Activated naive CD8-positive, alpha-beta T cell treated with anti-CD3 and anti-CD28 coated beads, Interleukin-2, amount 10 ng/mL, durations not matched to agents 7 days and 5 days (primary cell): ENCODE data around the gene KRTAP12-4. TPM values are rescaled to one million over a fixed set of nuclear protein-coding genes. Genes with fewer than 3 reads are reported as not detected.
"Not testable (repeated sequence)": the region's sequence is repeated elsewhere in the genome, so short reads cannot be mapped to it uniquely, and the experiment has no call there.

ENCODE experiments used
- ATAC-seq: fragments of 150-1000 bp; cut with Tn5 transposase; one replicate; pipeline ENCODE4 v1.10.0; 2021; ENCODE audit warnings: low read depth, moderate library complexity
- POLR2A ChIA-PET: fragments of 350-600 bp; sonication (Branson Sonifier 250); formaldehyde crosslinking; loops from one replicate; lab custom pipeline; 2021; ENCODE audit warnings: antibody characterized with exemption; lab: Charles Lee
- DNase-seq: peaks from one replicate; pipeline ENCODE4 v3.0.0; 2021
- H3K27ac Mint-ChIP-seq: one replicate; pipeline ENCODE4 v1.8.0; 2022; ENCODE audit warnings: mild to moderate bottlenecking, mixed read lengths
- H3K27me3 Mint-ChIP-seq: one replicate; pipeline ENCODE4 v1.8.0; 2022; ENCODE audit warnings: mild to moderate bottlenecking, moderate library complexity, mixed read lengths
- H3K36me3 Mint-ChIP-seq: one replicate; pipeline ENCODE4 v1.8.0; 2021; ENCODE audit warnings: mild to moderate bottlenecking, mixed read lengths
- H3K4me1 Mint-ChIP-seq: one replicate; pipeline ENCODE4 v1.8.0; 2021; ENCODE audit warnings: mixed read lengths
- H3K4me3 Mint-ChIP-seq: one replicate; pipeline ENCODE4 v1.8.0; 2022; ENCODE audit warnings: mild to moderate bottlenecking, moderate library complexity, mixed read lengths
- H3K9me3 Mint-ChIP-seq: one replicate; pipeline ENCODE4 v1.8.0; 2021; ENCODE audit warnings: mixed read lengths
- total RNA-seq, 2 experiments: library from RNA; stranded (reverse); gene quantifications; one replicate each; pipeline ENCODE4 v1.2.3, GENCODE V29; 2021

Gene KRTAP12-4
- total RNA-seq, 2 experiments from 2014 or later: not detected

DNA sequence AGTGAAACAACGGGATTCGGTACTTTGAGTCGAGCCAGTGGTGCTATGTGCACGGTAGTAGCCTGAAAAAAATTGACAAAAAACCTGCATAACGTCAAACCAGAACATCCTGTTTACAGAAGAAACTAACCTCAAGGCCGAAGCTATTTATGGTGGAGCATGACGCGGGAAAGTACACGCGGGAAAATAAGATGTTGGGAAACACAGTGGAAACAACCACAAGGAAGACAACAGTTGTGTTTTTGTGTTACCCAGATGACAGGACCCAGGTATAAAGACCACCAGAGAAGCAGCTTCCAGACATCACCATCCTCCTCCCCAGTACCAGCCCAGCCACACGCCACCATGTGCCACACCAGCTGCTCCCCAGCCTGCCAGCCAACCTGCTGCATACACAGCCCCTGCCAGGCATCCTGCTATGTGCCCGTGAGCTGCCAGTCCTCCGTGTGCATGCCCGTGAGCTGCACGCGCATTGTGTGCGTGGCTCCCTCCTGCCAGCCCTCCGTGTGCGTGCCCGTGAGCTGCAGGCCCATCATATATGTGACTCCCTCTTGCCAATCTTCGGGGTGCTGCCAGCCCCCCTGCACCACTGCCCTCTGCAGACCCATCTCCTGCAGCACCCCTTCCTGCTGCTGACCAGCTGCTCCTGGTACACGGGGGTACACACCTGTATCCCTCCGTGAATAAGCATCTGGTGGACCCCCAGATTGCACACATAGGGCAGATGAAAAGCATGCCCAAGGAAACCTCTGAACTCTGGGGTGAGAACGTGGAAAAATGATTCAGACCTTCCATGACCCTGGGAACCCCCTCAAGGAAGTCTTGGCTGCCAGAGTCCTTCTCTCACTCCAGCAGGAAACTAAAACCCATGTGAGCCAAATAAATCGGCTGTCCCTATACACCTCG, 3.4 kb upstream of the KRTAP12-4 start, which contains the start of gene KRTAP12-3:
TSS of gene KRTAP12-3 (plus strand) at position 298 of the 906 bp plus-strand sequence. CDS start at position 346, 48 bp downstream.
- Mint-ChIP-seq H3K36me3 (peaks cover 55% of the 10 kb centered on the region), H3K4me1 (peaks cover 38% of the 10 kb centered on the region), H3K4me3 (peak within 1 kb of the TSS; percentile 65), H3K9me3 (peaks cover 51% of the 10 kb centered on the region), H3K27me3 (peaks cover 6% of the 10 kb centered on the region), H3K27ac (peak within 1 kb of the TSS; percentile 90)
- POLR2A ChIA-PET: interaction anchor here (0.8 to 1.4 kb wide), 6 partner anchors 13 to 304 kb away, joined by 3 to 8 read pairs (median 4); partner anchors contain the start of genes PTTG1IP and TRPM2
- ATAC-seq (peak; percentile 73), DNase-seq (peak; percentile 52)

DNA sequence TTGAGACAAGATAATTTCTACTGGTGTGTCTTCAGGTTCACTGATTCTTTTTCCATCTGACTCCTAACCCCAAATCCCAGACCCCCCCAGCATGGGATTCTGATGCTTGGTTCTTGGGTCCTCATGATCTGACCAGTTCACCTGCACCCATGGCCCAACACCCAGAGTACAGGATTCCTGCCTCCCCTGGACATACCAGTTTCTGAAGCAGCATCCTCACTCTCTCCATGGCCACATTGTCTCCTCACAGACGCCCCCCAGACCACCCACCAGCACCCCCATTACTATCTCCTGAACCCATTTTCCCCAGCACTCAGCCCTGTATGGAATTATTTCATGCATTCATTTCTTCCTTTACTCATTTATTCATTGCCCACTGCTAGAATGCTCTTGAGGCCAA, 2.4 kb upstream of the KRTAP12-4 start:
- DNase-seq (no peak), ATAC-seq (no peak)
- H3K4me3 Mint-ChIP-seq: peak overlapping the region; percentile 65
- H3K9me3 Mint-ChIP-seq: peaks cover 45% of the 10 kb centered on the region
- H3K4me1 Mint-ChIP-seq: peaks cover 38% of the 10 kb centered on the region
- peaks cover 51% of the 10 kb centered on the region for H3K36me3 Mint-ChIP-seq
- H3K27ac Mint-ChIP-seq: peak overlapping the region; percentile 90
- POLR2A ChIA-PET: interaction anchor here (1.1 to 1.4 kb wide), 3 partner anchors 38 to 217 kb away, joined by 3 to 8 read pairs (median 6); partner anchors contain the start of gene PTTG1IP
- H3K27me3 Mint-ChIP-seq: no peaks in the 10 kb centered on the region

DNA sequence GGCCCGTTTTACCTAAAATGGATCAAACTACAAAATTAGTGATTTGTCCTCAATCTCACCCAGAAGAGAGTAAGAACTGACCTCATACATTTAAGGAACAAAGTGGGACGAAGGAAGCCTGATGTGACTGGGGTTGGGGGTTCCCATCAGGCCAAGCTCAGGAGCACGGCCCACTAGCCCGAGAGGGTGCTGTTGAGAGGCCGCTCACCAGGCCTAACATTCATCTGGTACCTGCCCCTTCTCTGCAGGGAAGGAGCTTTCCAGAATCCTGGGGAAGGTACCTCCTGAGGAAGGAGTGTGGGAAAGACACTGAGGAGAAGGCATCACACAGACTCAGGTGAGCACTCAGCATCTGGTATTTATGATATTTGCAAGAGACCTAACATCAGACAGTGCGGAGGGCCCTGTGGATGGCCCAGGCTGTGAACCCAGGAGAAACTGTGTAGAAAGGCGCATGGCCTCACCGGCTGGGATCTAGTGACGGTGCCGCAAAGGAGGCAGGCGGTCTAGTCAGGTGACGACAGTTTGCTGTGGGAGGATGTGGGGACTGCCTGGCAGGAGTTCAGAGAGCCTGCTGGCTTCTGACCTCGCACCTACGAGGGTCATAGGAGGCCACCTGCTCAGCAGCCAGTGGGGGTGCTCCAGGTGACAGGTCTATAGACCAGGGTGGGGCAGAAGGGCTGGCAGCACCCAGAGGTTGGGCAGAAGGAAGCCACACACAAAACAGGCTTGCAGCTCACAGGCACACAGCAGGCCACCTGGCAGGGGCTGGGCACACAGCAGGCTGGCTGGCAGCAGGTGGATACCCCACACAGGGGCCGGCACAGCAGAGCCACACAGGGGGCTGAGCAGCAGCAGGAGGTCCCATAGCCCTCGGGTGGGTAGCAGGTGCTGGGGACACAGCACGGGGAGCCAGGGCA, 543 bp downstream of the KRTAP12-4 start:
- peaks cover 36% of the 10 kb centered on the region for H3K9me3 Mint-ChIP-seq
- POLR2A ChIA-PET: no interaction called here
- peak overlapping the region; percentile 77 for H3K27ac Mint-ChIP-seq
- no peak overlapping the region for H3K4me3 Mint-ChIP-seq
- DNase-seq (no peak), ATAC-seq (no peak)
- peaks cover 33% of the 10 kb centered on the region for H3K36me3 Mint-ChIP-seq
- H3K27me3 Mint-ChIP-seq: no peaks in the 10 kb centered on the region
- H3K4me1 Mint-ChIP-seq: peaks cover 32% of the 10 kb centered on the region

DNA sequence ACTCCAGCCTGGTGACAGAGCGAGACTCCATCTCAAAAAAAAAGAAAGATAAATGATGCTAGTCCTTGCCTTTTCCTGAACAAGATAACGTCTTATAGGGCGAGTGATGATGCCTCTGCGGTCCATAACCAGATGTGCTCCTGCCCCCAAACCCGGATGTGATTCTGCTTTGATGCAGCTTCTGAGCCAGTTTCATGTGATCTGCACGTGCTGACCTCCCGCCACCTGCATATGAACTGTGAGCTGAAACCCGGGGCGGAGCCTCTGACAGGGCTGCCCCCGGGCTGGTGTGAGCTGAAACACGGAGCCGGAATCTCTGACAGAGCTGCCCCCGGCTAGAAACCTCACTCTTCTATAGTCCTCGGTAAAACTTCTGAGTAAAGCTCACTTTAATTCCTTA, 1.3 kb downstream of the KRTAP12-4 start:
- POLR2A ChIA-PET: no interaction called here
- H3K9me3 Mint-ChIP-seq: peaks cover 32% of the 10 kb centered on the region
- peaks cover 26% of the 10 kb centered on the region for H3K36me3 Mint-ChIP-seq
- peaks cover 24% of the 10 kb centered on the region for H3K4me1 Mint-ChIP-seq
- H3K4me3 Mint-ChIP-seq: no peak overlapping the region
- no peak overlapping the region for H3K27ac Mint-ChIP-seq
- no peak for ATAC-seq
- no peaks in the 10 kb centered on the region for H3K27me3 Mint-ChIP-seq
- DNase-seq: no peak

DNA sequence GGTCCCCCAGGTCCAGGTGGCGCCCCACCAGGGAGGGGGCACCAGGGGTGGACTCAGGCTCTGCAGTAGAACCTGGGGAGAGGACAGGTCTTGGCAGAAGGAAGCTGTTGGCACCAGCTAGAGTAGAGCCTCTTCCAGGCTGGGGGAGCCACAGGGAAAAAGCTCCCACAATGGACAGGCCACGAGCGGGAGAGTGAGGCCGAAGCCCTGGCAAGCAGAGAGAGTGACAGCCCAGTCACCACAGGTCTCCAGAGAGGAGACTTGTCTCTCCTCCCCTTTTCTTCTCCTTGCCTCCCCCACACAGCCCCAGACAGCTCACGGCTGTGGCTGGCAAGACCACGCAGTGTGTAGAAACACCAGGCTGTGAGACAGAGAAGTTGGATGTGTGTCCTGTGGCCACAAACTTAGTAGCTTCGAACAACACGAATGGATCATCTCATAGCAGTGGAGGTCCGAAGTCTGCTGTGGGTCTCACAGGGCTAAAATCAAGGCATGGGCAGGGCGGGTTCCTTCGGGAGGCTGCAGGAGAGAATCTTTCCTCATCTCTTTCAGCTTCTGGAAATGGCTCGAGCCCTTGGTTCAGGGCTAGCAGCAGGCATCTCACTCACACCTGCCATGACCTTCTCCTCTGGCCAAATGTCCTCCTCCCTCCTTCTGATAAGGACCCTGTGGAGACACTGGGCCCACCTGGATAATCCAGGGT, 3.3 kb downstream of the KRTAP12-4 start:
- ATAC-seq: no peak
- Mint-ChIP-seq H3K4me3 (no peak overlapping the region), H3K27ac (no peak overlapping the region), H3K9me3 (peaks cover 16% of the 10 kb centered on the region), H3K27me3 (no peaks in the 10 kb centered on the region), H3K4me1 (peaks cover 11% of the 10 kb centered on the region), H3K36me3 (peaks cover 7% of the 10 kb centered on the region)
- DNase-seq: no peak
- POLR2A ChIA-PET: no interaction called here

DNA sequence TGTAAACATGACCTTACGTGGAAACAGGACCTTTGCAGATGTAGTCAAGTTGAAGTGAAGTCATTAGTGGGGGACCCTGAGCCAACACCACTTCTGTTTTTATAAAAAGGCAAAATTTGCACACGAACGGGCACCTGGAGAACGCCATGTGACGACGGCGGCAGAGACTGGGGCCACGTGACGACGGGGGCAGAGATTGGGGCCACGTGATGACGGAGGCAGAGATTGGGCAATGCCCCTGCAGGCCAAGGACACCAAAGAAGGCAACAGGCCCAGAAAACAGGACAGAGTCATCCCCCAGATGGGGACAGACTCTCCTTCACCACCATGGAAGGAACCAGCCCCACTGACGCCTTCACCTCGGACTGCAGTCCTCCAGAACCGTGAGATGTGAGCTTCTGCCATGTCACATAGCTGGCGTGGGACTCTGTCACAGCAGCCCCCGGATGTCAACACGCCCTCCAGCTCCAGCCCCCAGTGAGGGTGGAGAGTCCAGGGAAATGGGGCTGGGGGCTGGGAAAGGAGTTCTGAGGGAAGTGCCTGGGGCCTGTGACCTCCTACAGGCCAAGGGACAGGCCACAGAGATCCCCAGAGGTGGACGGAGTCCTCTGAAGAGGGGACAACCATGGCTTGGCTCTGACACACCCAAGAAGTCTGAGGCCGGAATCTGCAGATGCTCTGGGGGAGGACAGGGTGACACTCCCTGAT, 4.0 kb downstream of the KRTAP12-4 start:
- H3K36me3 Mint-ChIP-seq: peaks cover 2% of the 10 kb centered on the region

DNA sequence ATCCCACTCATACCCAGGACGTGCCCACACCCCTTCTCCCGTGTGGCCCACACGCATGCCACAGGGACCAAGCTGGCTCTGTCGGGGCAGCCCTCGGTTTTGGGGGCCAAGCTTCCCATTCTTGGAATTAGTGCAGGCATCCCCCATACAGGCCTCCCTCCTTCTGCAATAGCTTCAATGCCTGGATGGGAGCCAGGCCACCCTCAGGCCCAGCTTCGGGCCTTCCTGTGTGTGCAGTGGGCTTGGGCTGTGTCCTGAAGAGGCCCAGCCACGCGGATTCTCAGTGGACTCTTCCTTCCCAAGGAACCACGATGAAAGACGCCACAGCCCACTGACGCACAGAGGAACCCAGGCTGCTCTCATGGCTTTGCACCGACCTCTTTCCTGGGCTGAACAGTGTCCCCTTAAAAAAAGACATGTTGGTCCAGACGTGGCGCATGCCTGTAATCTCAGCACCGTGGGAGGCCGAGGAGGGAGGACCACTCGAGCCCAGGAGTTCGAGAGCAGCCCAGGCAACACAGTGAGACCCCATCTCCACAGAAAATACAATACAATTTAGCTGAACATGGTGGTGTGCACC, 4.8 kb downstream of the KRTAP12-4 start:
- no peak overlapping the region for H3K27ac Mint-ChIP-seq
- H3K4me1 Mint-ChIP-seq: peaks cover 9% of the 10 kb centered on the region
- peaks cover 17% of the 10 kb centered on the region for H3K9me3 Mint-ChIP-seq
- H3K4me3 Mint-ChIP-seq: no peak overlapping the region
- ATAC-seq (no peak), DNase-seq (no peak)
- H3K36me3 Mint-ChIP-seq: peaks cover 7% of the 10 kb centered on the region
- POLR2A ChIA-PET: no interaction called here
- H3K27me3 Mint-ChIP-seq: no peaks in the 10 kb centered on the region

More for the DNA sequence above, 4.0 kb downstream of the KRTAP12-4 start:
- POLR2A ChIA-PET: no interaction called here
- no peak overlapping the region for H3K4me3 Mint-ChIP-seq
- no peak overlapping the region for H3K27ac Mint-ChIP-seq
- H3K27me3 Mint-ChIP-seq: no peaks in the 10 kb centered on the region
- H3K4me1 Mint-ChIP-seq: peaks cover 11% of the 10 kb centered on the region
- ATAC-seq (no peak), DNase-seq (no peak)
- peaks cover 15% of the 10 kb centered on the region for H3K9me3 Mint-ChIP-seq

DNA sequence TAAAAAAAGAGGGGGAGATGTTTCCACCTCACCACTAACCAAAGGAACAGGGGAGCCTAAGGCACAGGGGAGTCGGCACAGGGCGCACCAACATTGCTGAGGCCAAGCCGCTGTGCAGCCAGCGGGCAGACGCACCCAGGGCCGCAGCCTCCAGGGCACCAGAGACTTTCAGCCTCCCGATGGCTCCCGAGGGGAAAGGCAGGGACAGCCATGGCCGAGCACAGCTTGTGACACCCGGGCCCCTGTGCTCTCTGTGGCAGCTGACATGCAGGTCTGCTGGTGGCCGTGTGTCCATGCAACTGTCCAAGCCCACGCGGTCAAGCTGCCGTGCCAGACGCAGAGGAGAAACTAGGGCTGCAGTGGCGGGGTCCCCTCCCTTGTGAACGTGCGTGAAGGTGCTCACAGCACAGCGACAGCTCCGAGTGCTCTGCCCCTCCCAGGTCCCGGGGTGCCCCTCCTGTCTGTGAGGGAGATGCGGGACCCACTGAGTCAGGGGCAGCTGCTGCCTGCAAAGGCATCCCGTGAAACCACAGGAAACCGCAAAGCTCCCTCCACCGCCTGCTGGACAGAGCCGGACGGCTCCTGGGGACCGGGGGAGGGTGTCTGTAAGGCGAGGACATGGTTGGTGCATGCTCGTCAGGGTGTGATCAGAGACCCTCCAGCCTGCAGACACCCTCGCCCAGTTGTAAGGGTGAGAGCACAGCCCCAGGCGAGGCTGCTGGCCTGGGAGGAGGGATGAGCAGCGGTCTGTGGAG, 5.7 kb downstream of the KRTAP12-4 start:
- POLR2A ChIA-PET: no interaction called here
- DNase-seq: no peak

DNA sequence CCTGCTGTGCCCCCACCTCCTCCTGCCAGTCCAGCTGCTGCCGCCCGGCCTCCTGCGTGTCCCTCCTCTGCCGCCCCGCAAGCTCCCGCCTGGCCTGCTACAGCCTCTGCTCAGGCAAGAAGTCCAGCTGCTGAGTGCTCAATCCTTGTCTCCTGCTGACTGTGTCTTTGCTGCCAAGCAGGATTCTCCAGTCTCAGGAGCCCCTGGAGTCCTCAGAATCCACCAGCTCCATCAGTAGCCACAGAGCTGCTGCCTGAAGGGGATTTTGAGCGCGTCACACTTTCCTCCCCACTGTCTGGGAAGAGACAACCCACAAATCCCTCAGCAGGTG, 7.3 kb downstream of the KRTAP12-4 start:
- H3K36me3 Mint-ChIP-seq: peaks cover 7% of the 10 kb centered on the region
- H3K27ac Mint-ChIP-seq: no peak overlapping the region
- ATAC-seq: no peak
- POLR2A ChIA-PET: no interaction called here
- peaks cover 2% of the 10 kb centered on the region for H3K4me1 Mint-ChIP-seq
- H3K4me3 Mint-ChIP-seq: no peak overlapping the region
- peaks cover 13% of the 10 kb centered on the region for H3K9me3 Mint-ChIP-seq
- DNase-seq: no peak
- no peaks in the 10 kb centered on the region for H3K27me3 Mint-ChIP-seq

More for the DNA sequence above, 5.7 kb downstream of the KRTAP12-4 start:
- H3K36me3 Mint-ChIP-seq: peaks cover 9% of the 10 kb centered on the region
- no peak overlapping the region for H3K27ac Mint-ChIP-seq
- ATAC-seq: no peak
- H3K9me3 Mint-ChIP-seq: peaks cover 13% of the 10 kb centered on the region
- no peaks in the 10 kb centered on the region for H3K27me3 Mint-ChIP-seq
- peaks cover 2% of the 10 kb centered on the region for H3K4me1 Mint-ChIP-seq
- no peak overlapping the region for H3K4me3 Mint-ChIP-seq

DNA sequence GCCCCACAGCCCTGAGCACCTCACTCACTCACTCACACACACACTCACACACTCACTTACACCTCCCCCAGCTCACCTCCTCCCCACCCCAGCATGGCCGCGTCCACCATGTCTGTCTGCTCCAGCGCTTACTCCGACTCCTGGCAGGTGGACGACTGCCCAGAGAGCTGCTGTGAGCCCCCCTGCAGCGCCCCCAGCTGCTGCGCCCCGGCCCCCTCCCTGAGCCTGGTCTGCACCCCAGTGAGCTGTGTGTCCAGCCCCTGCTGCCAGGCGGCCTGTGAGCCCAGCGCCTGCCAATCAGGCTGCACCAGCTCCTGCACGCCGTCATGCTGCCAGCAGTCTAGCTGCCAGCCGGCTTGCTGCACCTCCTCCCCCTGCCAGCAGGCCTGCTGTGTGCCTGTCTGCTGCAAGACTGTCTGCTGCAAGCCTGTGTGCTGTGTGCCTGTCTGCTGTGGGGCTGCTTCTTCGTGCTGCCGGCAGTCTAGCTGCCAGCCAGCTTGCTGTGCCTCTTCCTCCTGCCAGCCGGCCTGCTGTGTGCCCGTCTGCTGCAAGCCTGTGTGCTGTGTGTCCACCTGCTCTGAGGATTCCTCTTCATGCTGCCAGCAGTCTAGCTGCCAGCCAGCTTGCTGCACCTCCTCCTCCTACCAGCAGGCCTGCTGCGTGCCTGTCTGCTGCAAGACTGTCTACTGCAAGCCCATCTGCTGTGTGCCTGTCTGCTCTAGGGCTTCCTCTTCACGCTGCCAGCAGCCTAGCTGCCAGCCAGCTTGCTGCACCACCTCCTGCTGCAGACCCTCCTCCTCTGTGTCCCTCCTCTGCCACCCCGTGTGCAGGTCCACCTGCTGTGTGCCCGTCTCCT, 7.9 kb downstream of the KRTAP12-4 start, which contains the start of gene KRTAP10-11:
TSS of gene KRTAP10-11 (plus strand) at position 49 of the 856 bp plus-strand sequence. CDS start at position 94, 45 bp downstream.
- DNase-seq, H3K4me1 Mint-ChIP-seq, H3K27me3 Mint-ChIP-seq, POLR2A ChIA-PET, H3K36me3 Mint-ChIP-seq, H3K27ac Mint-ChIP-seq, ATAC-seq, H3K4me3 Mint-ChIP-seq: not testable (repeated sequence)
- peaks cover 15% of the 10 kb centered on the region for H3K9me3 Mint-ChIP-seq

DNA sequence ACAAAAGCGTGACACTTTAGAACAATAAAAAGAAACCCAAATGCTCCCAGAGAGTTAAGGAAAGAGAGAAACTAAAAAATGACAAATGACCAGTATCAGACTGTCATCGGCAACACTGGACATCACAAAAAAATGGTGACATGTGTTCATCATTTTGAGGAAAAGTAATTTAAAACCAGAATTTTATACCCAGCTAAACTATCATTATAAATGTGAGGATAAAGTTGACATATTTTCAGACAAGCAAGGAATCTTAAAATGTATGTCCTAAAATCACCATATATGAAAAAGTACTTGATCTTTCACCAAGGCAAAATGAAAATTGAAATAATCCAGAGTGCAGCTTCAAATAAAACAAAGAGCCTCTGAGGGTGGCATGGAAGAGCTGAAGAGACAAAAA, 9.6 kb downstream of the KRTAP12-4 start:
- POLR2A ChIA-PET: interaction anchor here (1.1 kb wide), 1 partner anchor 13 kb away, joined by 4 read pairs; the partner anchor contains the start of gene KRTAP12-3
- no peak for DNase-seq
- H3K4me1 Mint-ChIP-seq: no peaks in the 10 kb centered on the region
- H3K36me3 Mint-ChIP-seq: peaks cover 7% of the 10 kb centered on the region
- peaks cover 2% of the 10 kb centered on the region for H3K27me3 Mint-ChIP-seq
- no peak overlapping the region for H3K4me3 Mint-ChIP-seq
- H3K9me3 Mint-ChIP-seq: peaks cover 23% of the 10 kb centered on the region
- no peak overlapping the region for H3K27ac Mint-ChIP-seq
- no peak for ATAC-seq
